K562 (cell line): ENCODE data around the gene DUXB. TPM values are rescaled to one million over a fixed set of nuclear protein-coding genes. Genes with fewer than 3 reads are reported as not detected.

Experiments
- SIRT6 ChIP-seq: IDR thresholded peaks from one replicate; pipeline ENCODE4 v1.6.1; 2012; ENCODE audit warnings: low read depth, mild to moderate bottlenecking, control low read depth, inconsistent platforms, low read length, moderate library complexity
- TOE1 ChIP-seq, 2 experiments: fragments of 450-650 bp in 1 of 2; sonication (generic) in 1 of 2; formaldehyde crosslinking in 1 of 2; IDR thresholded peaks; 2 replicates each; pipeline versions ENCODE4 v1.7.1 to v1.8.0; 2016 to 2022; ENCODE audit warnings: borderline replicate concordance in 2 of 2, mild to moderate bottlenecking in 2 of 2, antibody characterized with exemption in 1 of 2, inconsistent platforms in 1 of 2, low read depth in 1 of 2, missing genetic modification reagents in 1 of 2, moderate library complexity in 1 of 2
- ZBTB40 ChIP-seq, 2 experiments: fragments of 450-650 bp in 1 of 2; sonication (generic) in 1 of 2; formaldehyde crosslinking in 1 of 2; IDR thresholded peaks; 2 replicates each; pipeline versions ENCODE4 v1.7.1 to v1.9.0; 2016 to 2022; ENCODE audit warnings: inconsistent platforms in 1 of 2, mild to moderate bottlenecking in 1 of 2, missing genetic modification reagents in 1 of 2
- polyA plus RNA-seq, 8 experiments: library from polyadenylated mRNA; depleted of rRNA in 4 of 8; stranded (reverse) in 5 of 8; unstranded in 3 of 8; fragments of >200 nt; fragmentation: Nextera tagmentation in 2 of 8; fragmentation: Illumina TruSeq in 1 of 8; extraction: Ambion mirVana in 2 of 8; extraction: Trizol in 1 of 8; gene quantifications; 2 replicates each; pipeline versions ENCODE4 v1.2.1 to v1.2.3, GENCODE V29; 2011 to 2014; ENCODE audit warnings: inconsistent platforms in 1 of 8, missing spikeins in 1 of 8
- total RNA-seq, 7 experiments: library from RNA; depleted of rRNA in 6 of 7; stranded (reverse); fragments of >200 nt in 6 of 7; fragmentation: Illumina TruSeq in 2 of 7; extraction: Trizol in 2 of 7; gene quantifications; 2 replicates each; pipeline versions ENCODE4 v1.2.1 to v1.2.3, GENCODE V29; 2011 to 2021; ENCODE audit warnings: low replicate concordance in 1 of 7

The DUXB gene
- total and polyA plus RNA-seq, 9 of the 15 experiments (the other 6 are each of a cell fraction or from before 2014, with no cell fraction given): not detected

GRCh38 chr16:75703306-75703705 lies 2.0 kb upstream of the DUXB start (continued):
- TF ChIP-seq ZBTB40 (IDR thresholded peaks at IDR 0.05) (no peak), ZBTB40 (CRISPR knock-in tag; IDR thresholded peaks at IDR 0.05) (no peak), SIRT6 (no peak), TOE1 (IDR thresholded peaks at IDR 0.05; ENCODE audit: borderline replicate concordance) (no peak), TOE1 (CRISPR knock-in tag; IDR thresholded peaks at IDR 0.05; ENCODE audit: borderline replicate concordance, low read depth) (no peak)
- TF ChIP-seq, all 486 proteins: peak for 0
